IPS-11a (cell line): Measurements from ENCODE around the gene UQCC2.

Source experiments
- H3K4me3 ChIP-seq: one replicate; pipeline ENCODE4 v1.5.1; 2013; ENCODE audit warnings: low read depth, low read length, control low read depth

UQCC2 gene

GRCh38 chr6:33744001-33744848, 32.7 kb upstream of the UQCC2 start:
- no peak overlapping the region for H3K4me3 ChIP-seq

- H3K4me3 ChIP-seq: no peak overlapping the region
Observed at GRCh38 chr6:33742837-33743236, 31.3 kb upstream of the UQCC2 start.

- H3K4me3 ChIP-seq: no peak overlapping the region
Observed at GRCh38 chr6:33742092-33742491, 30.6 kb upstream of the UQCC2 start.

- no peak overlapping the region for H3K4me3 ChIP-seq
Observed at GRCh38 chr6:33740794-33741193, 29.3 kb upstream of the UQCC2 start.

GRCh38 chr6:33740204-33740608, 28.7 kb upstream of the UQCC2 start:
- H3K4me3 ChIP-seq: no peak overlapping the region

- no peak overlapping the region for H3K4me3 ChIP-seq
Observed at GRCh38 chr6:33739571-33739970, 28.1 kb upstream of the UQCC2 start.

- H3K4me3 ChIP-seq: no peak overlapping the region
Observed at GRCh38 chr6:33738879-33739278, 27.4 kb upstream of the UQCC2 start.

- no peak overlapping the region for H3K4me3 ChIP-seq
Observed at GRCh38 chr6:33738153-33738552, 26.7 kb upstream of the UQCC2 start.

- no peak overlapping the region for H3K4me3 ChIP-seq
Observed at GRCh38 chr6:33737267-33738026, 25.9 kb upstream of the UQCC2 start.

- no peak overlapping the region for H3K4me3 ChIP-seq
Observed at GRCh38 chr6:33735216-33735615, 23.7 kb upstream of the UQCC2 start.

- H3K4me3 ChIP-seq: no peak overlapping the region
Observed at GRCh38 chr6:33733709-33734007, 22.2 kb upstream of the UQCC2 start.

- no peak overlapping the region for H3K4me3 ChIP-seq
Observed at GRCh38 chr6:33732817-33733708, 21.6 kb upstream of the UQCC2 start.

GRCh38 chr6:33732385-33732784, 20.9 kb upstream of the UQCC2 start:
- no peak overlapping the region for H3K4me3 ChIP-seq

- H3K4me3 ChIP-seq: no peak overlapping the region
Observed at GRCh38 chr6:33731751-33732282, 20.3 kb upstream of the UQCC2 start.

GRCh38 chr6:33731035-33731434, 19.5 kb upstream of the UQCC2 start:
- H3K4me3 ChIP-seq: no peak overlapping the region

- H3K4me3 ChIP-seq: no peak overlapping the region
Observed at GRCh38 chr6:33730611-33731010, 19.1 kb upstream of the UQCC2 start.

- no peak overlapping the region for H3K4me3 ChIP-seq
Observed at GRCh38 chr6:33729059-33729458, 17.6 kb upstream of the UQCC2 start.

- H3K4me3 ChIP-seq: no peak overlapping the region
Observed at GRCh38 chr6:33728438-33728837, 16.9 kb upstream of the UQCC2 start.

GRCh38 chr6:33727932-33728331, 16.4 kb upstream of the UQCC2 start:
- no peak overlapping the region for H3K4me3 ChIP-seq

GRCh38 chr6:33727126-33727525, 15.6 kb upstream of the UQCC2 start:
- H3K4me3 ChIP-seq: no peak overlapping the region

GRCh38 chr6:33726696-33727095, 15.2 kb upstream of the UQCC2 start:
- H3K4me3 ChIP-seq: no peak overlapping the region
